Measurements from ENCODE around the gene IFIT2.
"Not testable (repeated sequence)": the region's sequence is repeated elsewhere in the genome, so short reads cannot be mapped to it uniquely, and the experiment has no call there.

Gene IFIT2

GRCh38 chr10:89338713-89339112, 36.9 kb downstream of the IFIT2 start:
- no peak overlapping the region for H3K4me3 ChIP-seq (ENCODE audit: low read depth, low read length)

GRCh38 chr10:89339875-89340274, 38.0 kb downstream of the IFIT2 start:
- H3K4me3 ChIP-seq (ENCODE audit: low read depth, low read length), result no peak overlapping the region

- H3K4me3 ChIP-seq (ENCODE audit: low read depth, low read length), result no peak overlapping the region
Observed at GRCh38 chr10:89341649-89342048, 39.8 kb downstream of the IFIT2 start.

DNA sequence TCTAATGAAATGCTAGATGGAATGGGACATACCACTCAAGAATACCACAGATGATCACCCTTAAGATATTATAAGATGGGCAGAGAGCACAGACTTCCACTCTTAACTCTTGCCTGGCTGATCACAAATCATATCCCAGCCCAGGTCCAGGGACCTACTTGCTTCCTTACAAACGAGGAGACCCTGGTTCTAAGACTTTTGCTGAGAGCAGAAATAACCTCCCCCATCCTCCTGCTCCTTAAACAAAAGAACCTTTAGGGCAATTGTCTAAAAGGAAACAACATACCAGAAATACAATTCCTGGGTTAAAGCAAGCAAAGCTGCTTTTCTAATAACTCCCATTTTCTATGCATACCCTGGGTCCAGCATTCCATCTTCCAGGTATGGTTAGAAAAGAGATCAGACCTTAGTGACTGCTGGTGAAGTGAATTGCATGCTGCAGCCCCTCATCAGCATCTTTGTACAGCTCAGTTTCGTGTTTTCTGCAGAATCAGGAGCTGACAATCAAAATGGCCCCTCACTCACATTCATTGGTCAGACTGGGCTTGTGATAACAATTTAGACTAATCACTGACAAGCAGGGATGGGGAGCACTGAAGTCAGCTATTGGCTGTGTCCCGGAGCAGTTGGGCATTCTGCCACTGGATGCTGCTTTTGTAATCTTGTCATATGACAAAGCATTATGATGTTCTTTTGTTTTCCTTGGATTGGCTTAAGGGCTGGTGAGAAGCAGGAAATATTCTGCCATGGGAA, 40.5 kb downstream of the IFIT2 start:
- H3K4me3 ChIP-seq (ENCODE audit: low read depth, low read length), result no peak overlapping the region

DNA sequence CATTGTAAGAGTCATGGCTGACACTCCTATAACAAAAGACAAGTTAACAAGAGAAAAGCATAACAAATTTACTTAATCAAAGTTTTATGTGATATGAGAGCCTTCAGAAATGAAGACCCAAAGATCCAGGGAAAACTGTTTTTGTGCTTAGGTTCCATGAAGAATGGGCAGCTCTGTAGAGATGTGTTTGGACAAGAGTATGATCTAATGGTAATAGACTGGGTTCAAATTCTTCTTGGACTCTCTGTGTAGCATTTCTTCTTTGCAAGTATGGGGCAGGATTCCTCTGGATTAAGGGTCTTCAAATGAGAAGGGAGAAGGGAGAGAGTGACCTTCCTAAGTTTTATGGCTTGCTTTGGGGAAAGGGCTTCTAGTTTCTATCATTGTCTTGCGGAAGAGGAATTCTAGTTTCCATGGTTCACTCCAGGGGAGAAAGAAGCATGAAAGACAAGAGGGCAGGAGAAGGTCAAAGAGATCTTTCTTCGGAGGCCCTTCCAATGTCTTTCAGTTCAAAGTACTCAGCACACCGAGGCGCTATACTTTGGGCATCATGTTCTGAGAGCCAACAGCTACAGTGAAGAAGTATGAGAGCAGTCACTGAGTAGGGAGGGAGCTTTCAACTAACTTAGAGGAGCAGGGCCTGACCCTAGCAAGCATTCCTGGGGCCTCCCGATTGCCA, 41.4 kb downstream of the IFIT2 start:
- no peak overlapping the region for H3K4me3 ChIP-seq (ENCODE audit: low read depth, low read length)

- H3K4me3 ChIP-seq (ENCODE audit: low read depth, low read length), result no peak overlapping the region
Observed at GRCh38 chr10:89344156-89344555, 42.3 kb downstream of the IFIT2 start.

DNA sequence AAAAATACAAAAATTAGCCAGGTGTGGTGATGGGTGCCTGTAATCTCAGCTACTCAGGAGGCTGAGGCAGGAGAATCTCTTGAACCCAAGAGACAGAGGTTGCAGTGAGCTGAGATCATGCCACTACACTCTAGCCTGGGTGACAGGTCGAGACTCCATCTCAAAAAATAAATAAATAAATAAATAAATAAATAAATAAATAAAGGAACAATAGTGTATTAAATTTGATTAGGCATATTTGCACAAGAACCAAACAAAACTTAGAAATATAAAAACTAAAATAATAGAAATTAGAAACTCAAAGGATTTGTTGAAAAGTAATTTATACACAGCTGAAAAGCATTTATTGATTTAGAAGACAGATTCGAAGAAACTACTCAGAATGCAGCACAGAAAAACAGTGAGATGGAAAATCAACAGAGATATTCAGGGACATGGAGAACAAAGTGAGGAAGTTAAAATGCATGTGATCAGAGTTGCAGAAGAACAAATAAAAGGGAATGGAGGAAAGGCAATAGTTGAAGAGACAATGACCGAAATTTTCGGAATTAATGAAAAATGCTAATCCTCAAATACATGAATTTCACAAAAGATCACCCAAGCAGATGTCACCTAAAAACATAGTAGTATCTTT, 43.6 kb downstream of the IFIT2 start:
- no peak overlapping the region for H3K4me3 ChIP-seq (ENCODE audit: low read depth, low read length)

DNA sequence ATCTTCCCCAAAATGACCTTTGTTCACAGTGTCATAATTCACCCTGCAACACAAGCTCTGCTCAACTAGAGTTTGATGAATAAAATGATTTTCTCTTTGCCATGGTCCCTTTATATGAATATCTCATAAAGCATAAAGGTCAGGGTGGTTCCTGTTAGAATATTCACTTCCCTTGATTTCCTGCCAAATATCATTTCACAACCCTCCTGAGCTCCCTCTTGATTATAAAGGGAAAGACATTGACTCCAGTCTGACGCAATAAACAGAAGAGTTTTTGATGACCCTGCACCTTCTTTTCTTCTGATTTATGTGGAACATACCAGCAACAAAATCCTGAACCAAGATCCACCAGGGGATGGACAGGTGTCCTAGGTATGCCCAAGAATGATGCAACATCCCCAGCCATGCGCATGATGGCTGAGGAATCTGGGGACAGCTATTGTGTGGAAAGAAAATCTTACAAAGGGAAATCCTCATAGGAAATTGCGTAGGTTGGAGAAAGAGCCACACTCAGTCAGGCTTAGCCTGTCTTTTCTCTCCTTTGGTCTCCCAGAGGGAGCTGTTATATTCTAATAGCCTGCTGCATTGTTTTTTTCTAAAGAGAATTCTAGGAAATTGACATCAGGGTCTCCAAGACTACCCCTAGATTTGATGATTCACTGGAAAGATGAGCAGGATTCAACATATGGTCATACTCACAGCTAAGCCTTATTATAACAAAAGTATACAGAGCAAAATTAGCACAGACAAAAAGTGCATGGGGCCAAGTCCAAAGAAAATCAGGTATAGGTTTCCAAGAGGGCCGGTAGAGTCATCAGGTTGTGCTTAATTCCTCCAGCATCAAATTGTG, 44.8 kb downstream of the IFIT2 start:
- H3K4me3 ChIP-seq (ENCODE audit: low read depth, low read length), result no peak overlapping the region

GRCh38 chr10:89347701-89348457, 46.0 kb downstream of the IFIT2 start:
- no peak overlapping the region for H3K4me3 ChIP-seq (ENCODE audit: low read depth, low read length)

DNA sequence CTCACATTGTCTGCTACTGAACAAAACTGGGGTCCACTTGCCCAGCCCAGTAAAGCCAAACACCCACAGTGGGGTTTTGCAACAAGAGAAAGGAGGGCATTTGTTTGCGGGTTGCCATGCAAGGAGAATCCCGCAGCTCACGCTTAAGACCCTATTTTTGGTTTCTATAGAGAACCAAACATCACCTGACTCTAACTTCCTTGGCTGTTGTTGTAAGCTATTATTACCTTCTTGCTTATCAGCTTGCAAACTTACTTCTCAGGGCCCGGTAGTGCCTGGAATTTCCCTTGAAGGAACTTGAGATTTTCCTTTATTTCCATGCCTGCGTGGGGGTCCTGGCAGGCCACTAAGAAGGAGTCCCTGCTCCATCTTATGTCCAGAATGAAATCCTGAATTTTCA, 46.6 kb downstream of the IFIT2 start:
- H3K4me3 ChIP-seq (ENCODE audit: low read depth, low read length), result no peak overlapping the region

DNA sequence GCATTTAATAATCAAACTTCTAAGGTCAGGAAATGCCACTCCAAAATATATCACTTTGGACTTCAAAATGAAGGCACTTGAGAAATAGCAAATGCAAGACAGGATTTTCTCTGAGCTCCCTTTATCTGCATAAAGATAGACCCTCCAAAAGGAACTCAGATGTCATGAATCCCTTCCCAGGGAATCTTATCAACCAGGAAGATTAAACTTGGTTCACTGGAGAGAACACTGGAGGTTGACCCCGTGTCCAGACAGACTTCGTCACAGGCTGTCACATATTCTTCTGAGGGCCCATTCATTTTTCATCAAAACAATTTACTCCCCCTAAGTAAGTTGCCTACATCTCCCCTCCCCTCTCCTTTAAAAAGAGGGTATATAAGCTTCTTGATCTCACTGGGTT, 47.1 kb downstream of the IFIT2 start:
- H3K4me3 ChIP-seq (ENCODE audit: low read depth, low read length), result no peak overlapping the region

DNA sequence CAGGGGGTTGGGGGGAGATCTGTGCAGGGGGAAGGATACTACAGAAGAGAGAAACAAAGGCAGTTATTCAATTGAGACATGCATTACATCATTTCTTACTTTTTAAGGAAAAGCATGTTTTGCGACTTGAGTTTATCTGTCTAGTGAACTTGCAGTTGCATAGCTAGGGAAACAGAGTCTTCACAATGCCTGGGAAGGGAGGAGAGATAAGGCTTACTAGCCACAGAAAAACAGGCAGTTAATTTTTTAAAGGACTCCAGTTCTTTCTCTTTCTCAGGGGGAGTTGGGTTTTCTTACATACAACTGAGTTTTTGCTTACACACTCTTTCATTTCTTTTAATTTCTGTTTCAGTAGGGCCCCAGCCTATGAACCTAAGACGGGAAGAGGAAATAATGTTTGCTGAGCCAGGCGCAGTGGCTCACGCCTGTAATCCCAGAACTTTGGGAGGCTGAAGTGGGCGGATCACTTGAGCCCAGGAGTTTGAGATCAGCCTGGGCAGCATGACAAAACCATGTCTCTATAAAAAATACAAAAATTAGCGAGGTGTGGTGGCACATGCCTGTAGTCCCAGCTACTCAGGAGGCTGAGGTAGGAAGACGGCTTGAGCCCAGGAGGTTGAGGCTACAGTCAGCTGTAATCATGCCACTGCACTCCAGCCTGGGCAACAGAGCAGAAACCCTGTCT, 48.9 kb downstream of the IFIT2 start:
- H3K4me3 ChIP-seq (ENCODE audit: low read depth, low read length), result not testable (repeated sequence)

GRCh38 chr10:89351412-89351779, 49.5 kb downstream of the IFIT2 start:
- no peak overlapping the region for H3K4me3 ChIP-seq (ENCODE audit: low read depth, low read length)

- no peak overlapping the region for H3K4me3 ChIP-seq (ENCODE audit: low read depth, low read length)
Observed at GRCh38 chr10:89351780-89352597, 50.1 kb downstream of the IFIT2 start.

DNA sequence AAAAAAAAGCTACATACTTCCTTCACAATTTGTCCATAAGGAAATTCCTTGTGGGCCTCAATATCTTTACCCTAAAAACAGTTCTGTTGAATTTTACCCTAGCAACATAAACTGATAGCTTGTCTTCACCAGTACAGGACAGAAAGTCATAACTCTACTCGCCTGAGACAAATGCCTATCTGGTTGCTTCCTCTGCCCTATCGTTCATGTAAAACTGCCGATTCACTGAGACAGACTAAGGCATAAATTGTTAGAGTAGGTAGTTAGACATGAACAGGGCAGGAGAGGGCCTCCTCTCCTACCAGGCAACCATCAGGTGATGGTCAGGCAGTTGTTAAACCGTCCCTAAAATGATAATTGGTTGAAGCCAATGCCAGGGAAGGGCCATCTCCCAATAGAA, 51.0 kb downstream of the IFIT2 start:
- no peak overlapping the region for H3K4me3 ChIP-seq (ENCODE audit: low read depth, low read length)

DNA sequence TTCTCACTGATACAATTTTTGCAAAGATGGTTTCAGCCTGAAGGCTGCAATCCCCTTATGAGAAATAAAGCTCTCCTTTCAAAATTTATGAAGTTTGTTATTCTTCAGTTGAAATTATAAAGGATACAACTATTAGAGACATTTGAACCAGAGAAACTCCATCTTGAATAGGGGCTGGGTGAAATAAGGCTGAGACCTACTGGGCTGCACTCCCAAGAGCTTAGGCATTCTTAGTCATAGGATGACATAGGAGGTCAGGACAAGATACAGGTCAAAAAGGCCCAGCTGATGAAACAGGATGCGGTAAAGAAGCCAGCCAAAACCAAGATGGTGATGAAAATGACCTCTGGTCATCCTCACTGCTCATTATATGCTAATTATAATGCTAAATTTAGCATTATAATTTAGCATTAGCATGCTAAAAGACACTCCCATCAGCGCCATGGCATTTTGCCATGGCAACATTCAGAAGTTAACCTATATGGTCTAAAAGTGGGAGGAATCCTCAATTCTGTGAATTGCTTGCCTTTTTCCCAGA, 53.6 kb downstream of the IFIT2 start:
- H3K4me3 ChIP-seq (ENCODE audit: low read depth, low read length), result no peak overlapping the region

DNA sequence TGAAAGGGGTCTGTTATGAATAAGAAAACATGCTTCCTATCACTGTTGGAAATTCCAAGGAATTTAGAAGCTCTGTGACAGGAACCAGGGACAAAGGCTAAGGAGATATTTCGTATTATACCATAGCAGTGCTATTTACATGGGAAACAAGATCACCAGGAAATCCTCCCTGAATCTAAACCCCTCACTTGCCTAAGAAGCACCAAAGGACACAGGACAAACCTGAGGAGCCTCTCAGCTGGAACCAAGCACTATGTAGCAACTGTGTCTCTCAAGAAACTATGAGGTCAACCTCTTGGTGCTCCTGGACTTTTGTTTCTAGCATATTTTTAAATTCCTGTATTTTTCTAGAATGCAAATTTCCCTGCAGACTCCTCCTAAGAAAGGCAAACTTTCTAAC, 55.2 kb downstream of the IFIT2 start:
- no peak overlapping the region for H3K4me3 ChIP-seq (ENCODE audit: low read depth, low read length)

DNA sequence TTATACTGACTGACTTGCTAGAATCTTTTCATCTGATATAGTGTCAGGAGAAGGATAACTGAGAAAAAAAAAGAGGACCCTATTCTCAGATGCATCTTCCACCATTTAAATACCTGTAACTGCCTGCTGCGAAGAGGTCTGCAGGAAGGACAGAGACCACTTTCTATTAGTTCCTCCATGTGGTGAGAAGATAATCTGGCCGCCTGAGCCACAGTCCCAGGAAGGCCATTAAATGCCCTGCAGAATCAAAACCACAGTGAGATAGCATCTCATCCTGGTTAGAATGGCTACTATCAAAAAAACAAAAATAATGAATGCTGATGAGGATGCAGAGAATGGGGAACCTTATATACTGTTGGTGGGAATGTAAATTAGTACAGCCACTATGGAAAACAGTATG, 56.1 kb downstream of the IFIT2 start:
- H3K4me3 ChIP-seq (ENCODE audit: low read depth, low read length), result no peak overlapping the region

All from iPS-11a (cell line).